B cell (primary cell): Measurements from ENCODE around the gene RTCB. TPM values are rescaled to one million over a fixed set of nuclear protein-coding genes. Genes with fewer than 3 reads are reported as not detected.

Source experiments
- ATAC-seq: fragments of 200-7000 bp; cut with Tn5 transposase; one replicate; pipeline ENCODE4 v1.10.0; 2021; ENCODE audit warnings: low read depth, mild to moderate bottlenecking, moderate number of reproducible peaks, moderate library complexity
- CTCF ChIA-PET: fragments of 350-600 bp; sonication (Branson Sonifier 250); formaldehyde crosslinking; loops from one replicate; lab custom pipeline; 2021; ENCODE audit warnings: antibody characterized with exemption, inconsistent platforms; lab: Charles Lee
- POLR2A ChIA-PET: fragments of 350-600 bp; sonication (Branson Sonifier 250); formaldehyde crosslinking; loops from one replicate; lab custom pipeline; 2021; ENCODE audit warnings: antibody characterized with exemption; lab: Charles Lee
- DNase-seq: peaks from one replicate; pipeline ENCODE4 v3.0.0; 2013
- H2AFZ ChIP-seq: 2 replicates; pipeline ENCODE4 v1.6.1; 2012; ENCODE audit warnings: mild to moderate bottlenecking, low read depth, low read length; ENCODE audit not compliant: insufficient read depth, poor library complexity, severe bottlenecking
- H3K27ac ChIP-seq, 2 donors: 1 replicate in 1 of 2; 2 replicates in 1 of 2; pipeline ENCODE4 v1.5.1; 2012 to 2013; ENCODE audit warnings: low read length in 2 of 2, mild to moderate bottlenecking in 2 of 2, moderate library complexity in 1 of 2
- H3K27me3 ChIP-seq, 4 experiments: fragments of 200-600 bp in 1 of 4; sonication (generic) in 1 of 4; replicated peaks in 1 of 4; 1 replicate in 2 of 4; 2 replicates in 2 of 4; pipeline versions ENCODE4 v1.6.1 to v1.7.0; 2013 to 2016; ENCODE audit warnings: low read length in 3 of 4, mild to moderate bottlenecking in 2 of 4, mixed read lengths in 1 of 4, moderate library complexity in 1 of 4; ENCODE audit not compliant: insufficient read depth in 4 of 4, control insufficient read depth in 3 of 4; ENCODE audit errors: control extremely low read depth in 1 of 4
- H3K36me3 ChIP-seq, 2 experiments: replicated peaks in 1 of 2; 1 replicate in 1 of 2; 2 replicates in 1 of 2; pipeline versions ENCODE4 v1.6.1 to v1.7.1; 2013; ENCODE audit warnings: low read length in 1 of 2; ENCODE audit not compliant: insufficient read depth in 2 of 2, control insufficient read depth in 1 of 2; ENCODE audit errors: control extremely low read depth in 1 of 2, extremely low read depth in 1 of 2
- H3K4me1 ChIP-seq, 2 donors: fragments of 200-600 bp in 1 of 2; sonication (generic) in 1 of 2; 1 replicate in 1 of 2; 2 replicates in 1 of 2; pipeline versions ENCODE4 v1.5.1 to v1.6.1; 2013 to 2017; ENCODE audit warnings: low read length in 2 of 2; ENCODE audit not compliant: control insufficient read depth in 2 of 2, insufficient read depth in 2 of 2
- H3K4me2 ChIP-seq: replicated peaks from 2 replicates; pipeline ENCODE3; 2012; ENCODE audit warnings: mild to moderate bottlenecking, low read depth, low read length; ENCODE audit not compliant: poor library complexity, severe bottlenecking
- H3K4me3 ChIP-seq, 5 experiments: fragments of 200-600 bp in 1 of 5; sonication (generic) in 1 of 5; 1 replicate in 3 of 5; 2 replicates in 2 of 5; pipeline versions ENCODE4 v1.5.1 to v1.7.0; 2011 to 2016; ENCODE audit warnings: low read length in 4 of 5, mild to moderate bottlenecking in 4 of 5, low read depth in 2 of 5, control low read depth in 1 of 5, moderate library complexity in 1 of 5; ENCODE audit not compliant: insufficient read depth in 1 of 5; ENCODE audit errors: control extremely low read depth in 1 of 5, extremely low read depth in 1 of 5
- H3K79me2 ChIP-seq: fragments of 200-600 bp; sonication (generic); one replicate; pipeline ENCODE4 v1.6.0; 2016; ENCODE audit warnings: low read length; ENCODE audit not compliant: control insufficient read depth, insufficient read depth
- H3K9ac ChIP-seq: fragments of 200-600 bp; sonication (generic); 2 replicates; pipeline ENCODE4 v1.6.1; 2017; ENCODE audit warnings: mild to moderate bottlenecking, low read length, moderate library complexity
- H3K9me3 ChIP-seq, 3 donors: one replicate each; pipeline versions ENCODE4 v1.6.1 to v1.7.1; 2013; ENCODE audit warnings: low read length in 2 of 3; ENCODE audit not compliant: control insufficient read depth in 2 of 3, insufficient read depth in 1 of 3; ENCODE audit errors: control extremely low read depth in 1 of 3
- H4K20me1 ChIP-seq: 2 replicates; pipeline ENCODE4 v1.6.0; 2012; ENCODE audit warnings: mild to moderate bottlenecking, low read length; ENCODE audit not compliant: insufficient read depth, control insufficient read depth, poor library complexity, severe bottlenecking
- H3K27ac Mint-ChIP-seq: one replicate; pipeline ENCODE4 v1.8.0; 2021; ENCODE audit warnings: mixed read lengths
- H3K27me3 Mint-ChIP-seq: one replicate; pipeline ENCODE4 v1.8.0; 2021; ENCODE audit warnings: mixed read lengths
- H3K4me1 Mint-ChIP-seq: one replicate; pipeline ENCODE4 v1.8.0; 2021; ENCODE audit warnings: mixed read lengths
- H3K4me3 Mint-ChIP-seq: one replicate; pipeline ENCODE4 v1.8.0; 2021; ENCODE audit warnings: mixed read lengths
- H3K9me3 Mint-ChIP-seq: one replicate; pipeline ENCODE4 v1.8.0; 2022; ENCODE audit warnings: mixed read lengths; ENCODE audit not compliant: insufficient read depth
- EZH2 ChIP-seq: IDR thresholded peaks from 2 replicates; pipeline ENCODE4 v1.6.1; 2012; ENCODE audit warnings: borderline replicate concordance, low read depth, mild to moderate bottlenecking, moderate library complexity, low read length; ENCODE audit not compliant: insufficient read depth, poor library complexity, severe bottlenecking
- WGBS: methylation state at CpG from one replicate; pipeline ENCODE4 v1.1.5; 2013; ENCODE audit warnings: missing lambda C conversion rate; ENCODE audit not compliant: insufficient coverage; 5-methylcytosine and 5-hydroxymethylcytosine counted together
- intact Hi-C: fragments of 100-400 bp; cut with micrococcal nuclease; formaldehyde crosslinking; loops from one replicate; pipeline ENCODE4 v1.10.0; 2022
- polyA plus RNA-seq: library from polyadenylated mRNA; depleted of rRNA; stranded (reverse); fragments of >200 nt; gene quantifications from 2 replicates; pipeline ENCODE4 v1.2.3, GENCODE V29; 2012
- total RNA-seq, 2 donors: library from RNA; stranded (reverse); fragments of 120-200 nt in 1 of 2; gene quantifications; 1 replicate in 1 of 2; 2 replicates in 1 of 2; pipeline versions ENCODE4 v1.2.3 to v1.2.4, GENCODE V29; 2013 to 2022
- TF ChIP-seq, protein P1 (sequence below): fragments of 200-600 bp; IDR thresholded peaks from one replicate; pipeline ENCODE4 v1.8.0; 2022; ENCODE audit warnings: antibody characterized with exemption, mild to moderate bottlenecking

RTCB gene
- total and polyA plus RNA-seq, 2 donors (not counting 1 experiment from before 2014, with no cell fraction given): 32.8 to 60.1 TPM

- Histone ChIP-seq H3K4me2 (no peak overlapping the region), H3K27ac (no peak overlapping the region), H3K79me2 (peaks cover 16% of the 10 kb centered on the region), H3K9ac (no peak overlapping the region), H3K36me3 (peaks cover 42 to 81% of the 10 kb centered on the region in 2 experiments), H4K20me1 (no peaks in the 10 kb centered on the region), H3K4me1 (peaks cover 5% of the 10 kb centered on the region in 2 donors), H3K9me3 (peaks cover 0 to under 1% (median 0%) of the 10 kb centered on the region in 3 donors), H2AFZ (no peak overlapping the region), H3K27me3 (no peaks in the 10 kb centered on the region), H3K4me3 (no peak overlapping the region)
- intact Hi-C loops: no loop called here
- 72% methylated on average over 2 of the region's 4 CpGs for WGBS
- TF ChIP-seq, protein P1, sequence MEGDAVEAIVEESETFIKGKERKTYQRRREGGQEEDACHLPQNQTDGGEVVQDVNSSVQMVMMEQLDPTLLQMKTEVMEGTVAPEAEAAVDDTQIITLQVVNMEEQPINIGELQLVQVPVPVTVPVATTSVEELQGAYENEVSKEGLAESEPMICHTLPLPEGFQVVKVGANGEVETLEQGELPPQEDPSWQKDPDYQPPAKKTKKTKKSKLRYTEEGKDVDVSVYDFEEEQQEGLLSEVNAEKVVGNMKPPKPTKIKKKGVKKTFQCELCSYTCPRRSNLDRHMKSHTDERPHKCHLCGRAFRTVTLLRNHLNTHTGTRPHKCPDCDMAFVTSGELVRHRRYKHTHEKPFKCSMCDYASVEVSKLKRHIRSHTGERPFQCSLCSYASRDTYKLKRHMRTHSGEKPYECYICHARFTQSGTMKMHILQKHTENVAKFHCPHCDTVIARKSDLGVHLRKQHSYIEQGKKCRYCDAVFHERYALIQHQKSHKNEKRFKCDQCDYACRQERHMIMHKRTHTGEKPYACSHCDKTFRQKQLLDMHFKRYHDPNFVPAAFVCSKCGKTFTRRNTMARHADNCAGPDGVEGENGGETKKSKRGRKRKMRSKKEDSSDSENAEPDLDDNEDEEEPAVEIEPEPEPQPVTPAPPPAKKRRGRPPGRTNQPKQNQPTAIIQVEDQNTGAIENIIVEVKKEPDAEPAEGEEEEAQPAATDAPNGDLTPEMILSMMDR: no peak
- TF ChIP-seq EZH2: no peak
- no peak for DNase-seq
- H3K27me3 Mint-ChIP-seq: no peaks in the 10 kb centered on the region
- no peak for ATAC-seq
- H3K9me3 Mint-ChIP-seq: no peaks in the 10 kb centered on the region
- CTCF ChIA-PET: no interaction called here
- POLR2A ChIA-PET: no interaction called here
- H3K27ac Mint-ChIP-seq: no peak overlapping the region
- no peak overlapping the region for H3K4me3 Mint-ChIP-seq
- peaks cover 5% of the 10 kb centered on the region for H3K4me1 Mint-ChIP-seq
These were observed 10.6 kb downstream of the RTCB start for GRCh38 chr22:32401486-32401885.

GRCh38 chr22:32396746-32397145, 15.3 kb downstream of the RTCB start:
- H3K4me1 Mint-ChIP-seq: no peaks in the 10 kb centered on the region
- H3K9ac ChIP-seq: no peak overlapping the region
- H3K27me3 ChIP-seq: no peaks in the 10 kb centered on the region
- H3K36me3 ChIP-seq: peaks cover 52 to 94% of the 10 kb centered on the region in 2 experiments
- H3K4me3 ChIP-seq: no peak overlapping the region
- intact Hi-C loops: no loop called here
- H3K9me3 ChIP-seq: no peaks in the 10 kb centered on the region
- peaks cover 4% of the 10 kb centered on the region for H3K79me2 ChIP-seq
- H3K4me1 ChIP-seq: no peaks in the 10 kb centered on the region
- H3K4me2 ChIP-seq: no peak overlapping the region
- no peak overlapping the region for H3K27ac ChIP-seq
- 97% methylated on average over 5 of the region's 5 CpGs for WGBS
- no peak for DNase-seq
- CTCF ChIA-PET: interaction anchor here (0.6 to 1.0 kb wide), 2 partner anchors 50 to 140 kb away, joined by 3 read pairs; no protein-coding TSS in a partner anchor
- H3K27ac Mint-ChIP-seq: no peak overlapping the region
- no peaks in the 10 kb centered on the region for H4K20me1 ChIP-seq
- no peak overlapping the region for H3K4me3 Mint-ChIP-seq
- TF ChIP-seq, protein P1: no peak
- no peak for TF ChIP-seq EZH2
- POLR2A ChIA-PET: no interaction called here
- H2AFZ ChIP-seq: no peak overlapping the region
- H3K27me3 Mint-ChIP-seq: no peaks in the 10 kb centered on the region
- no peaks in the 10 kb centered on the region for H3K9me3 Mint-ChIP-seq
- no peak for ATAC-seq
